HG03196 (cell line): ENCODE measurements around the gene ATF3.
A peak's percentile ranks its signal among the peaks of the same experiment; 100 is the strongest.

ENCODE experiments used
- ATAC-seq: cut with Tn5 transposase; IDR thresholded peaks from one replicate; pipeline ENCODE4 v1.9.1; 2021; ENCODE audit not compliant: unreplicated experiment

ATF3 gene

DNA sequence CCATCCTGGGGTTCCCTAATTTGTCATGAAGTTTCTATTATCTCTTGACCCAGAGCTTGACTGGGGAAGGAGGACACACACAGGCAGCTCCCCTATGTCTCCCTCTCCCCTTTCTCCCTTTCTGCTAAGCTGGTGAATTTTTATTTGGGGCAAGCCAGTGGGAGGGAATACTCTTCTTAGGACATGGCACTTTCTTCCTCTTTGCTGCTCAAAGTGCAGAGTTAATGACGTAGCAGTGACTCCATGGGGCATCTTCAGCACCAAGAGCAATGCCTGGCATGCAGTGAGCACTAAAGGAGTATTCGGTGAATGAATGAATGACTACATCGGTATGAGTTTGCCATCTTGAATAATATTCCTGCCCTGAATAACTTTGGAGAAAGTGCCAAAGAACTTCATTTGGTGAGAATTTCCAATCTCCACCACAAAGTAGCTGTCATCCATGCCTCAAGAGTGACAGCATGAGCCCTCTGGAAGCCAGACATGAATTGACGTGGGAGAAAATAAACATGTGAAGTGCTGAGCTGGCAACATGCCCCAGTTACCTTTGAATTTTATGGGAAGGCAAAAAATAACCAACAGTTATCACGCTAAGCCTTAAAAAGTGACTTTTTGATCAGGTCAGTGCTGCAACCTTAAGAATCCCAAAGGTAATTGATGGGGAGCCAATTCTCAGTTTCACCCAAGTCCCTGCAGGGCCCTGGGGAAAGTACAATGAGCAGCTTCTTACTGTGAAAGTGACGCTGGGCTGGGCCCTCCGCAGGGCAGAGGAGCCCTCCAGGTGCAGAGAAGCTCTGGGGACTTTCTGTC lies 22.1 kb upstream of the ATF3 start:
- ATAC-seq: peak; percentile 89

DNA sequence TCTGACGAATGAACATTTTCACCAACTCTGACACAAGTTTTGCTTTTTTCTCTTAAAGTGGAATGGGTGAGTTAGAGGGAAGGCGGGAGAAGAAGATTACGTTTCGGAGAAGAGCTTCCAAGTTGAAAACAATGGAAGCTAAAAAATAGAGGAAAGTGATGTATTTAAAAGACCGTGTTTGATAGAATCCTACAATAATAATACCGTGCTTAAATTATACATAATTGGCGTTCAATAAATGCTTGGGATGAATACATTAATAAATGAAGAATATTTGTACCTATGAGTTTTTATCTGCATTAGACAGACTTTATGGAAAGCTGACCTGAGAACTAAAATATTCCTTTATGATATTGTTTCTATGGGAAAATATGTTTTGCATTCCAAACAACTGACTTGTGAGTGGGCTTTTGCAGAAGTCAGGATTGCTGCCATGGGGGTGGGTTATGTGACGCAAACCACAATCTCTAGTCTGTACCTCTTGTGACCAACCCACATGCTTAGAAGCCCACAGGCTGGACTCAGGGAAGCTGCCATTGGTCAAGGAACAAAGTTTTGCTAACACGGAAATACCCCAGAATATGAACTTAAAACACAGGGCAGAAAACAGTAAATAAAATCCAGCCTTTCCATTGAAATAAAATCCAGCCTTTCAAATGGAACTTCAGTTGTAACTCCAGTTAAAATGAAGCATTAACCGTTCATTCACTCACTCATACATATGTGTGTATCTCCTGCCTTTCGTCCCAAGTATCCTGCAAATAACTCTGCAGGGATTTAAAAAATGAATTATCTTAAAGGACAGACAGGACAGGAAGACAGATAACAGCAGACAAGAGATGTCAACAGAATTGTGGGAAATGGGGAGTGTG lies 21.3 kb upstream of the ATF3 start:
- ATAC-seq: no peak

DNA sequence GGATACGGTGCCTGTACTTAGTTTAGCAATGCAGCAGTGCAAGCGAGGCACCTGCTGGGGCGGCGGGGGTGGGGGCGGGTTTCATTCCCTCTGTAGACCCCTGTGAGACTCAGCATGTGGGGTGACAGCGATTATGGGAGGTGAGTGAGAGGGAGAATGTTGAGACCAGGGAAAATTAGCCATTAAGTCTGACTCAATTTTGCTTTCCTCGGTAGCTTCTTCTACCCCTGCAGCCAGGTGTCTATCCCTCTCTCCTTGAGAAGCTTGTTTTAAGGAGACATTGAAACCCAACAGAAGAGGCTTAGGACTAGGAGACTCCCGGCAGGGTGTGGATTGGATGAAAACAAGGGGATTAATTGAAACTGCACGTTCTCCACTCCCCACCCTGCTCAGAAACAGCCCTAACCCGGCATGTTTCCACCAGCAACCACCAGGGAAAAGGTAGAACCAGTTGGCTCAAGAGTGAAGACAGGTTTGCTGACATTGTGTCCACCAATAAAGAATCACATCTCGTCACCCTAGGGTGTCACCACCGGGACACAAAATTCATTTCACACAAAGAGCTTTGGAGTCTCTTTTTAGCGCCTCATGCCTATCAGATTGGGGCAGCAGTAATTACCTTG lies 20.6 kb upstream of the ATF3 start:
- no peak for ATAC-seq

DNA sequence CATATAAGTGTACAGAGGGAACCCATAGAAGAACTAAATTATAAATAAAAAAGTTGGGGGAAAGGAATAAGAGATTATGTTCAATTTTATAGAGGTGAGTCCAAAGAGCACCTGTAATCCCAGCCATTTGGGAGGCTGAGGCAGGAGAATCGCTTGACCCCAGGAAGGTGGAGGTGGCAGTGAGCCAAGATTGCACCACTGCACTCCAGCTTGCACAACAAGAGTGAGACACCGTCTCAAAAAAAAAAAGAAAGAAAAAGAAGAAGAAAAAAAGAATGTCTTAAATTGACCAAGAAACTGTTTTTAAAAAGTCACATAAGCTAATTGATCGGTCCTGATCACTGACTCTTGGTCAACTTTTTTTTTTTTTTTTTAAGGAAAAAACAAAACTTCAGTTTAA lies 19.1 kb upstream of the ATF3 start:
- no peak for ATAC-seq

DNA sequence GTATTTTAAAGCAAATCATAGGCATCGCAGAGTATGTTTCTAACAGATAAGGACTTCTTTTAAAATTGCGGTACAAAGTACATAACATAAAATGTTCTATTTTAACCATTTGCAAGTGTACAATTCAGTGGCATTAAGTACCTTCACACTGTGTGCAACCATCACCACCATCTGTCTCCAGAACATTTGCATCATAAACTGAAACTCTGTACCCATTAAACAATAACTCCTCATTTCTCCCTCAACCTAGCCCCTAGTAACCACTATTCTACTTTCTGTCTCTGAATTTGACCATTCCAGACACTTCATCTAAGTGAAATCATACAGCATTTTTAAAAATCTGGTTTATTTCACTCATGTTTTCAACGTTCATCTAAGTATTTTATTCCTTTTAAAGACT lies 16.6 kb upstream of the ATF3 start:
- ATAC-seq: no peak

DNA sequence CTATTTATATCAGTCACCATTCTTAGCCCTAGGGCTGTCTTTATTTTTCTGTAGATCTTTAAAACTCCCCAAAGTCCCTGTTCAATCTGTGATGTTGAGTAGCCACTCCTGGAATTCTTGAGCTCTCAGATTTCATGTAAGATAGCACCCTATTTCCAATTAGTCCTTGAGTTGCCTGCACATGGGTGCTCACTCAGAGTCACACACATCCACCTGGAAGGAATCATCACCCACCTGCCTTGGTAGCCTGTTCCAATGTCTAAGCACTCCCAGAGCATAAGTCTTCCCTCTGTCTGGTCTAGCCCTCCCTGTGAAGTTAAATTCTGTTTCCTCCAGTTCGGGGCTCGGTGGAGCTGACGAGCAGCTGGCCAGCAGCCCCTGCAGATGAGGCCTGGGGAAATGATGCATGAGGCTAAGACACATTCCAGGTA lies 14.7 kb upstream of the ATF3 start:
- no peak for ATAC-seq

DNA sequence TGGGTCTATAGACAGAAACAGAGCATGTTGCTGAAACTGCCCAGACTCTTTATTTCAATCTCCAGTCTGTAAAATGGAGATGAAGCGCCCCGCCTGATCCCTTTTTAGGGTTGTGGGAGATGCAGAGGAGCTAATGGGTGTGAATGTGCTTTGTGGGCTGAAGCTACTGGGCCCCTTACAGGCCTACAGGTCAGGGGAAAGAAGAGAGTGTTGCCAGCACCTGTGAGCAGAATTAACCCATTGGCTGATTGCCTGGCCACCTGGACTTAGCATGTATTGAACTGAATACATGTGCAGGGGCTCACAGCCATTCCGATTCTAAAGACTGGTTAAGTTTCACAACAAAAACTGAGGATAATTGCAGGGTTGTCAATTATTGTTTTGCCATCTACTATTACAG lies 13.9 kb upstream of the ATF3 start:
- ATAC-seq: no peak

DNA sequence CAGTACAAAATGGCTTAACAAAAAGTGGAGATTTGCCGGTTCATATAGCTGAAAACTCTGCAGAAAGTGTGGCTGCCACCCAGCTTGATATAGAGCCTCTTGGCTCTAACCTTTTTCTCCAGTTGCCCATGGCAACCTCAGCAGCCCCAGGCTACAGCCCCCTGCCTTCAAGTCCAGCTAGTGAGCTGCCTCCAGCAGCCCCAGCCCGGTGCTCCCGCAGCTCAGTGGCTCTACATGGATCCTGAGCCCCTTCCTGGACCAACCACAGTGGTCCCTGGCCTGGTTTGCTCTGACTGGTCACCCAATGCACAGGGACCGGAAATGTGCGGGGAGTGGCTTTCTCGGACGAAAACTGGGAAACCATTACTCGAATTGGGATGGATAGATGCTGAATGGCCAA lies 13.3 kb upstream of the ATF3 start:
- no peak for ATAC-seq

DNA sequence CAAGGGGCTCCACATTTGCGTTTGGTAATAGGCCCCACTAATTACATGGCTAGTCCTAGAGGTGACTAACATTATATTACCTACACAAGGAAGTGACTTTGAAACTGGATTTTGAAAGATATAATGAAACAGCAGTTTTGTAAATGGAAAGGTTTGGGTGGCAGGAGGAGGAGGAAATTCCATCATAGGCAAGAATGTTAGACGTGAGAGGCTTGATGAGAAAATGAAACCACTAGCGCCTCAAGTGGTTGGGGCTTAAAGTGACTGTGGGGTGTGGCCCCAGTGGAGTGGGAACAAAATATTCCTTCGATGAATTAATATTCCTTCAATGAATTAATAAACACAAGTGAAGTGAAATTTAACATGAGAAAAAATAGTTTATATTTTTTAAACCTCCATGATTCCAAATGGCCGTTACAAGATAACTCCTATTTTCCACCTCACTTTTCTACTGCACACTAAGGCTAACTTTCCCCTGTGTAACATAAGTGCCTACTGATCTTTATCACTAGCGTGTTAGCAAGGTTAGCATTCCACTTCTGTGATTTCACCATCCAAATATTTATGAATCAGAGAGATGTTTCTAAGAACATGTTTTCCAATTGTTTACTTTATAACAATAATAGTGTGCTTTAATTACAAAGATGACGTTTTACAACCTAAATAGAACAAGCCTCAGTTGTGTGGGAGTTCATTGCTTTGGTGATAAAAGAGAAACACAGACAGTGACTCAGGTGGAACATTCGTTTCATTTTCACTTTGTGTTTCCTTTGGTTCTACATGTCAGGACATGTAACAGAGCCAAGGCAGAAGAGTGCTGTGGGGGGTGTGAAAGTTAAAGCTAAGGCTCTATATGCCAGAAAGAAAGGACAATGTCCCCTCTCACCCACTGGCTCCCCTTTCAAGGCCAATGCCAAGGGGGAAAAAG lies 12.5 kb upstream of the ATF3 start:
- ATAC-seq: peak; percentile 86

DNA sequence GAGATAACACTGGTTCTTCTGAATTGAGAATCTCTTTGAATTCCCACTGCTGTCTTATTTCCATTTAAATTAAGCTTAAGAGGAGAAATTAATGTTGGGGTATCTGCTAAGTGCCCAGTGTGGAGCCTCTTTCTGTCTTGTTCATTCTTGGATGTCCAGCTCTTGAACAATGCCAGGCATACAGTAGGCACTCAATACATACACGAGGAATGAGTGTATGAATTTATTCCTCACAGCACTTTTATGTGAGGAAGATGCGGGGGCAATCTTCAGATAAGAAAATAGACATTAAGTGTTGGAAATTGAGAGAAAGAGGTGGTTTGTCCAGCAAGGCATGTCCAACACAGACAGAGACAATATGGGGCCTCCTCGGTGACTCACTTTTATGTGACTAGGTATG lies 11.8 kb upstream of the ATF3 start:
- ATAC-seq: no peak

DNA sequence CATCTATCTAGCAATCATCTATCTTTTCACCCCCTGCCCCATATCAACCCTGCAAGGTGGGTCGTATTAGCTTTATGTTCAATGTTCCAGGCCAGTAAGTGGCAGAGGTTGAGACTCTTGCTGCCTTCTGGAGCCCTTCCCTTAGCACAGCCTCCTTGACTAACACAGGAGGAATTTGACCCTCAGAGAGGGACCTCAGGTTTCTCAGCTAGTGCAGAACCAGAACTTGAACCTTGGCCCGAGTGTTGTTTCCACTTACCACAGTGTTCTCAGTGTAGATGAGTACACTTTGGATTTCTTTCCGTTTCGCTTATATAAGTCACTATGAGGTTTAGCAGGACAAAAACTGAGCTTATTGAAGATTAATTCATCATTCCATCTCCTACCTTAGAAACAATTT lies 11.1 kb upstream of the ATF3 start:
- ATAC-seq: no peak

DNA sequence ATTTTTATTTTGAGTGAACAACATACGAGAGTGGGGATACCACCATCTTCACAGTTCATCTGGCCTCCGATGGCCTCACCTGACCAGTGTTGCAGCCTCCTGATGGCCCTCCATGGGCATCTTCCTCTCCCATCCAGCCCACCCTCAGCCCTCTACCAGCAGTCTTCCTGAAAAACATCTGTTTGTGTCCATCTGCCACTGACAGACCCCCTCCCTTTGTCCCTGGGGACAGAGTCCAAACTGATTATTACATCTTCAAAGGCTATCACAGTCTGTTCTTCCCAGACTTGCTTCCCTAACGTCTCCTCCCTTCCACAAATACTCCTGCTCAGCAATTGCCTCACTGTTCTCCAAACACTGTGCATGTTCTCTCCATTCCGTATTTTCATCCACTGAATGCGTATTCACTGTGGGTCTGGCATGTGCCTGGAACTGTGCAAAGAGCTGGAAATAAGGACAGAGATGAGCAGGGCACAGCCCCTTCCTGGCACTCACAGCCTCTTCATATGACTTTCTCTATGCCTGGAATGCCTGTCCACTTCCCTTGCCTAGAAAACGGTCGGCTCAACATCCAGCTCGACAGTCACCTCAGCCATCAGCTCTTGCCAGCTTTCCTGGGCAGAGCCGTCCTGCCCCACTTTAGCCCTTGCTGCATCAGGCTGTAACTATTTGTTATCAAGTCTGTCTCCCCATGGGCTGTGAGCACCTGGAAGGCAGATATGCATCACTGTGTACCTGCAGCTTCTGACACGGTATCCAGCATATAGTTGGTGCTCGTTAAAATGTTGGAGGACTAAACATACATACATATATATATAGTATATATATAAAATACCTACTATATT lies 8.3 kb upstream of the ATF3 start:
- ATAC-seq: no peak

DNA sequence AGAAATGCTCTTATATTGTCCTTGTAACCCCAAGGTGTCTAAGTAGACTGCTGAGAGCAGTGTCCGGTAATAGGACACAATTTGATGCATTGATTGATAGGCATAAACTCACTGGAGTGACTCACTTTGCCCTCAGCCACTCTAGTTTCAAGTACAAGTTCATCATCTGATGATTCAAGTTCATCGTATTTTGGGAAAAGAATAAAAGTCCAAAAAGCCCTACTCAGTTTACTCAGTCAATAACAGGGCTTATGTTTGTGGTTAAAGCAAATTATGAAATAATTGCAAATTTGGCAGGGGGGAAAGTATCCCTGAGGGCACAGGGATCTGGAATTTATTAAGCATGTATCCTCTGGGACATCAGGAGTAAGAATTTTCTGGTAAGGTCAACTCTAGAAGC lies 7.6 kb upstream of the ATF3 start:
- no peak for ATAC-seq

DNA sequence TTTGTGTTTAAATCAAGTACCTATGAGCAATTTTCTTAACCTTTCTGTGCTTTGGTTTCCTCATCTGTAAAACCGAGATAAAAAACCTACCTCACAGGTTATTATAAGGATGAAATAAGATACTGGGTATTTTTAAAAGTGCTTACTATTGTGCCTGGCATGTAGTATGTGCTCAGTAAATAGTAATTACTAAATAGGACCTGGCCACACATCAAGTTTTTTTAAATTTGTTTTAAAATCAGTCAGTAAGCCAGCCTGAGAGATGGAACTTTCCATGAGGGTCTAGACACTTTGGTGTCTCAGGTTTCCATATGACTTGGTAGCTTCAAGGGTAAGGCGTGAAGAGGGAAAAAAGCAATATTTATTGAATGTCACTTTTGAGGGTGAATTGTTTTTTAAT lies 7.0 kb upstream of the ATF3 start:
- ATAC-seq: no peak

DNA sequence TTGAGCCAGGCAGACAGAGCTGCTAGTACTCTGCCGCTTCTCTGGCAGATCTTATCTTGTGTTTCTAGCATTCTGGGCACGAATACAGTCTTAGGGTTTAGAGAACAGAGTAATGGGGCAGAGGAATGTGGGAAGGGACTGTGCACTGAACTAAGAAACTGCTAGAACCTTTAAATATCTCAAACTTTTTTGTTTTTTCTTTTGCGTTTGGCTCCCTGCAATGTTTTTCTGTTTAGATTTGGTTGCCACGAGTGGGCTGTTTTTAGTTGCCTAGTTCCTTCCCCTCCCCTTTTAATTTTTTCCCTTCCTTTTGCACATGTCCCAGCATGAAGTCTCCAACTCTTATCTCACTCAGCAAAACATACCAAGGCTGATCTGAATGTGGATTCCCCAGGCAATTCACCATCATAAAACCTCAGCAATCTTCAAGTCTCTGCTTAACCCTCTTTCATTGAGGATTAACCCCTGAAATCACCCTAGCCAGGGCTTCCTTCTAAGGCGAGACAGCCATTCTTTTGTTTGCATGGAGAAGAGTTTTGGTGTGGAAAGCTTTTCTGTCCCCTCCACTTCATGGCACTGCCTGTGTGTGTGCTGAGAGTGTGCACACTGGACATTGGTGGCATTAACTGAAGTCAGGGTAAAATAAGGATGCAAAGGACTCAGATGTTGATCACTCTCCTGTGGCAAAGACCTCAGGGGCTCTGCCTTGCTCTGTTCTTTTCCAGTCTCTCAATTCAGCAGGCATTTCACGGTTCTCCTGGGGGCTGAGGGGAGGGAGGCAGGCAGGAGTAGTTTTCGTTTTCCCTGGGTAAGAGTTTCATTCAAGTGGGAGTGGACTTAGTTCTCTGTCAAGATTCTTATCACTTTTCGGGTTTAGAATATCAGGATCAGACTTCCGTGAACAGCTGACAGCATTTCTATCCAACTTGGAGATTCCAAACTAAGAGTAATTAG lies 2.8 kb upstream of the ATF3 start:
- no peak for ATAC-seq

DNA sequence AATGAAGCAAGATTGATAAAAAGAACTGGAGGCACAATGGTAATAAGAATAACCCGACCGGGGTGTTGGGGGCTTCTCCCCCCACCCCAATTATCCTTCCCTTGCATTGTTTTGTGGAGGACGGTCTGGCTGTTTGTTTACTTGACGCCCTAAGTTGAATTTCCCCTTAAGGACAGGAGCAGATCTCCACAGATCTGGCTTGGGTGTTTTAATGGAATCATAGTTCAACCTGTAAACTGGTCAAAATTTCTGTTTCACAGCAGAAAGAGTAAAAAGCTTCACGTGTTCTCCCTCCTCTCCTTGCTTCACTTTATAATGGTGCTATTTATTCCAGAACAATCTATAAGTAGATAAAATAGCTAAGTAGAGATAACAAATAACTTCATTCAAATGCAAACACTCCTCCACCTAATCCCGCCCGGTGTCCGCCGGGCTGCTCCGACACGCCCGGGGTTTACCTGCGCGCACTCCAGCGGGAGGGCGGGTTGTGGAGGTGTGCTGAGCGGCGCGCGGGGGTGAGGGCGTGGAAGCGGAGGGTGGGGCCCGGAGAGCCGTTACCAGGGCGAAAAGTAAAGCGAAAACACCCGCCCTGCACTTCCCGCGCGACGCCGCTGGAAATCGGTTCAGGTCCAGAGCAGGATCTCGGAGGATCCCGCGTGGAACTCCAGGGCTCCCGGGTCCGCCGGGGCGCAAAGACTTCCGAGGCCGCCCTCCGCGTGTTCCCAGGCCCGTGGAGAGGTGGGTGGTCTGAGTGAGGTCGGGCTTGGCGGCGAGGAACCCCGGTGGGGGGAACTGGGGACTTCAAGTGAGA lies 2.0 kb upstream of the ATF3 start:
- ATAC-seq: no peak

DNA sequence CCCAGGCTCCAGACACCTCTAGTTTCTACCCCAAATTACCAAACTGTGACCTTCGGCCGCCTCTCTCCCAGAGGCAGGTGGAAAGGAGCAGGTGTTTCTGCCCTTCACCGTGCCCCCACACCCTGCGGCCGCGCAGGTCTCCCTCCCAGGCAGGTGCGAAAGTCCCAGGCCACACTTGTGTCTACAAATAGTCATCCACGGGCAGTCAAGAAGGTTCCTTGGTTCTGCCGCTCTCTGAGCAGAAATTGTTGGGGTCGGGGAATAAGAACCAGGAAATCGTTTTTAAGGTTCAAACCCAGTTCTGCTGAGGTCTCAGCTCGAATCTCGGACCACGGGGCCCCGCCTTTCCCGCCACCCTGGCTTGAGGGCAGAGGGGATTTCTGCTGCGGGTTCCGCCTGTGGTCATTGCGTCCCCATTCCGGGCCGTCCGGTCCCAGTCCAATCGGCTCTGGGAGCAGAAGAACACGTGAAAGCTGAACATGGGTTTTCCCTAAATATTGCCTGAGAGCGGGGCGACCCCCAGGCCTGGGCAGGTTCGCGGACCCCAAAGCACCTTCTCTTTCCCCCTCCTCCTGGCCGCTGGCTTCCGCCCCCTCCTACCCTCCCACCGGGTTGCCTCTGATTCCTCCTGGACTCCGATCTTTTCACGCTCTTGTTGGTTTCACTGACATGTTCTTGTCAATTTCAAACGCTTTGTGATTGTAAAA lies 1.2 kb upstream of the ATF3 start:
- ATAC-seq: no peak
